K562 (cell line): ENCODE data around the gene B3GALT4.

Source experiments
- BRCA1 ChIP-seq, 2 experiments: fragments of 450-650 bp in 1 of 2; sonication (generic) in 1 of 2; formaldehyde crosslinking in 1 of 2; IDR thresholded peaks; 2 replicates each; pipeline versions ENCODE4 v1.5.0 to v1.6.1; 2017 to 2020; ENCODE audit warnings: mild to moderate bottlenecking in 1 of 2, missing genetic modification reagents in 1 of 2
- CTCF ChIP-seq, 3 experiments: IDR thresholded peaks in 2 of 3; conservative IDR thresholded peaks in 1 of 3; 2 replicates each; pipeline ENCODE4 v1.5.1; 2011 to 2012; ENCODE audit warnings: low read length in 3 of 3, mild to moderate bottlenecking in 3 of 3, control low read depth in 2 of 3, improper control_type of control experiment in 1 of 3, inconsistent platforms in 1 of 3, low read depth in 1 of 3, mixed read lengths in 1 of 3, moderate library complexity in 1 of 3; ENCODE audit not compliant: insufficient read depth in 2 of 3
- JUND ChIP-seq, 2 experiments: IDR thresholded peaks; 2 replicates in 1 of 2; 3 replicates in 1 of 2; pipeline ENCODE4 v1.6.1; 2011; ENCODE audit warnings: borderline replicate concordance in 2 of 2, low read depth in 2 of 2, low read length in 2 of 2, improper control_type of control experiment in 1 of 2, missing biosample characterization in 1 of 2, missing genetic modification characterization in 1 of 2, missing genetic modification reagents in 1 of 2
- KDM1A ChIP-seq, 2 experiments: fragments of 450-650 bp; IDR thresholded peaks; 2 replicates each; pipeline ENCODE4 v1.6.1; 2016; ENCODE audit warnings: mild to moderate bottlenecking in 2 of 2
- POLR2A ChIP-seq: fragments of 450-650 bp; conservative IDR thresholded peaks from 2 replicates; pipeline ENCODE4 v1.6.1; 2016

GRCh38 chr6:33248932-33249731 lies 27.8 kb upstream of the B3GALT4 start:
- TF ChIP-seq BRCA1 (IDR thresholded peaks at IDR 0.05) (no peak), BRCA1 (CRISPR knock-in tag; IDR thresholded peaks at IDR 0.05) (no peak), POLR2A (peak; percentile 96), CTCF (IDR thresholded peaks at IDR 0.05 in 2 of 3, conservative IDR thresholded peaks at IDR 0.05 in 1 of 3; ENCODE audit: insufficient read depth in 2 of 3, low read depth in 1 of 3, low read length in 3 of 3) (peak; percentile 34 to 52 (median 48); a peak in 5 of 6 replicates), JUND (IDR thresholded peaks at IDR 0.05; ENCODE audit: borderline replicate concordance, low read depth, low read length) (peak; percentile 72), JUND (tag; IDR thresholded peaks at IDR 0.05; ENCODE audit: borderline replicate concordance, low read depth, low read length) (peak; percentile 21; the same call in 1 of the 3 replicates), KDM1A (IDR thresholded peaks at IDR 0.05) (peak in 1 of 2 experiments; percentile 24; a peak in 1 of 4 replicates)
